Adrenal gland (tissue), 5 donors: ENCODE results near the gene GH1.

Experiments
- POLR2A ChIP-seq, 2 donors: fragments of 450-650 bp; IDR thresholded peaks; one replicate each; pipeline ENCODE4 v1.6.1; 2017; ENCODE audit warnings: antibody characterized with exemption in 2 of 2, mild to moderate bottlenecking in 2 of 2, moderate library complexity in 1 of 2
- TF ChIP-seq, protein P1 (sequence below), 6 experiments: fragments of 450-650 bp in 4 of 6; fragments of 200-600 bp in 2 of 6; sonication (generic) in 1 of 6; IDR thresholded peaks; 1 replicate in 5 of 6; 2 replicates in 1 of 6; pipeline versions ENCODE4 v1.5.1 to v1.8.0; 2016 to 2021; ENCODE audit warnings: antibody characterized with exemption in 6 of 6, mild to moderate bottlenecking in 2 of 6, moderate library complexity in 1 of 6
- donor health status: DM: no; HTN: no; CAD: no.

DNA sequence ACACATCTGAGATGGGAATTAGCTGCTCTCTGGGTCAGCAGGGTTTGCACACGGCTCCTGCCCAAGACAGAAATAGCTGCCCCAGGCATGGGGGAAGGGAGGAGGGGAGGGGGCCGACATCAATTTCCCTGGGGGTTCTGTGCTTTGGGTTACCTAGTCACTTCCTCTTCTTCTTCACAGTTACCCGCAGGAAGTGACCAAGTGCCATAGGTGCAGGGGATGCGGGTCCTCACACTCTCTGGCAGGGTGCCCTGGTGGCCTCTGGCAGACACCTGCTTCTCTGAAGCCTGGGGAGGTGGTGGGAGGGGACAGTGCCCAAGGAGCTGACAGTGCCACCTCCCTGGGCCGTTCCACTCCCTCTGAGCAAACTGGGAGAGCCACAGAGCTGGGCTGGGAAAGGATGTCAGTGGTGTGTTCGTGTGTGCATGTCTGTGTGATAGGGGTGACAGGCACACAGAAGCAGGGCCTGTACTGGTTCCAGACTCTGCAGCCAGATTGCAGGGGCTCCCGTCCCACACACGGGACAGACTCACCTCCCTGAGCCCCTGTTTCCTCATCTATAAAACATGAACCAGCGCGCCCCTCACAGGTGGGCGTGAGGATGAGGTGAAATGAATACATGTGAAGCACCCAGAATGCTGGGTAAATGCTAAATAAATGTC lies 35.9 kb upstream of the GH1 start:
- TF ChIP-seq, protein P1, sequence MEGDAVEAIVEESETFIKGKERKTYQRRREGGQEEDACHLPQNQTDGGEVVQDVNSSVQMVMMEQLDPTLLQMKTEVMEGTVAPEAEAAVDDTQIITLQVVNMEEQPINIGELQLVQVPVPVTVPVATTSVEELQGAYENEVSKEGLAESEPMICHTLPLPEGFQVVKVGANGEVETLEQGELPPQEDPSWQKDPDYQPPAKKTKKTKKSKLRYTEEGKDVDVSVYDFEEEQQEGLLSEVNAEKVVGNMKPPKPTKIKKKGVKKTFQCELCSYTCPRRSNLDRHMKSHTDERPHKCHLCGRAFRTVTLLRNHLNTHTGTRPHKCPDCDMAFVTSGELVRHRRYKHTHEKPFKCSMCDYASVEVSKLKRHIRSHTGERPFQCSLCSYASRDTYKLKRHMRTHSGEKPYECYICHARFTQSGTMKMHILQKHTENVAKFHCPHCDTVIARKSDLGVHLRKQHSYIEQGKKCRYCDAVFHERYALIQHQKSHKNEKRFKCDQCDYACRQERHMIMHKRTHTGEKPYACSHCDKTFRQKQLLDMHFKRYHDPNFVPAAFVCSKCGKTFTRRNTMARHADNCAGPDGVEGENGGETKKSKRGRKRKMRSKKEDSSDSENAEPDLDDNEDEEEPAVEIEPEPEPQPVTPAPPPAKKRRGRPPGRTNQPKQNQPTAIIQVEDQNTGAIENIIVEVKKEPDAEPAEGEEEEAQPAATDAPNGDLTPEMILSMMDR (IDR thresholded peaks at IDR 0.05) = no peak
- TF ChIP-seq POLR2A (IDR thresholded peaks at IDR 0.05) = no peak
